Adrenal gland (tissue), 5 donors: ENCODE data around the gene UVRAG.

Source experiments
- CTCF ChIP-seq, 6 experiments: fragments of 450-650 bp in 4 of 6; fragments of 200-600 bp in 2 of 6; sonication (generic) in 1 of 6; IDR thresholded peaks; 1 replicate in 5 of 6; 2 replicates in 1 of 6; pipeline versions ENCODE4 v1.5.1 to v1.8.0; 2016 to 2021; ENCODE audit warnings: antibody characterized with exemption in 6 of 6, mild to moderate bottlenecking in 2 of 6, moderate library complexity in 1 of 6
- POLR2A ChIP-seq, 2 donors: fragments of 450-650 bp; IDR thresholded peaks; one replicate each; pipeline ENCODE4 v1.6.1; 2017; ENCODE audit warnings: antibody characterized with exemption in 2 of 2, mild to moderate bottlenecking in 2 of 2, moderate library complexity in 1 of 2
- donor health status: DM: no; HTN: no; CAD: no.

DNA sequence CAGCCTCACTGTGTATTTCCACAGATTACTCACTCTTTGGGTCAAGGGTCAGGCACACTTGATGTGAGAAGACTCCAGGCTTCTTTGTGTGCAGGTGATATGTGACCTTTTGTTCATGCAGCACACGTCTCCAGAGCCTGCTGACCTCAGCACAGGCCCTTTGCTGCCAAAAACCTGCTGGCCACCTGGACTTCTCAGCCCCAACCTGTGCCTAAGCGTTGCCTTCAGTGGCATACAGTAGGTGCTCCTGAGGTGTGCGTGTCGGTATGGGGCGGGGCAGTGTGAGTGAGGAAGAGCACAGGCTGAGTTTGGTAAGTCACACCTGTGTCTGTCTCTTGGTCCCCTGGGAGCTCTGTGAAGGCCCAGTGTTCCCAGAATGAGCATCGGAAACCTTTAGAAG is 333.2 kb downstream of the UVRAG start:
- no peak for TF ChIP-seq CTCF (IDR thresholded peaks at IDR 0.05)
- TF ChIP-seq POLR2A (IDR thresholded peaks at IDR 0.05) = no peak
